ENCODE data around the gene POLA2.

POLA2 gene

GRCh38 chr11:65280646-65281045, 18.9 kb downstream of the POLA2 start:
- DNase-seq (ENCODE audit: low read depth in 3 of 3): no peak

GRCh38 chr11:65286686-65287085, 24.9 kb downstream of the POLA2 start:
- DNase-seq (ENCODE audit: low read depth in 3 of 3): no peak

- DNase-seq (ENCODE audit: low read depth in 3 of 3): no peak
Measured at GRCh38 chr11:65287601-65288000, 25.8 kb downstream of the POLA2 start.

GRCh38 chr11:65288706-65289536, 27.2 kb downstream of the POLA2 start:
- DNase-seq (ENCODE audit: low read depth in 3 of 3): no peak

- DNase-seq (ENCODE audit: low read depth in 3 of 3): no peak
Measured at GRCh38 chr11:65290448-65291165, 28.8 kb downstream of the POLA2 start.

- no peak for DNase-seq (ENCODE audit: low read depth in 3 of 3)
Measured at GRCh38 chr11:65291613-65292012, 29.9 kb downstream of the POLA2 start.

- no peak for DNase-seq (ENCODE audit: low read depth in 3 of 3)
Measured at GRCh38 chr11:65292890-65293289, 31.1 kb downstream of the POLA2 start.

- DNase-seq (ENCODE audit: low read depth in 3 of 3): no peak
Measured at GRCh38 chr11:65293909-65294381, 32.2 kb downstream of the POLA2 start.

- no peak for DNase-seq (ENCODE audit: low read depth in 3 of 3)
Measured at GRCh38 chr11:65295001-65295400, 33.2 kb downstream of the POLA2 start.

GRCh38 chr11:65295571-65296341, 34.0 kb downstream of the POLA2 start:
- DNase-seq (ENCODE audit: low read depth in 3 of 3): no peak

- DNase-seq (ENCODE audit: low read depth in 3 of 3): no peak
Measured at GRCh38 chr11:65297026-65297672, 35.4 kb downstream of the POLA2 start.

- no peak for DNase-seq (ENCODE audit: low read depth in 3 of 3)
Measured at GRCh38 chr11:65298131-65298535, 36.4 kb downstream of the POLA2 start.

GRCh38 chr11:65298655-65299179, 37.0 kb downstream of the POLA2 start:
- no peak for DNase-seq (ENCODE audit: low read depth in 3 of 3)

- DNase-seq (ENCODE audit: low read depth in 3 of 3): no peak
Measured at GRCh38 chr11:65300621-65301275, 39.0 kb downstream of the POLA2 start.

GRCh38 chr11:65301491-65302329, 39.9 kb downstream of the POLA2 start:
- DNase-seq (ENCODE audit: low read depth in 3 of 3): no peak

- no peak for DNase-seq (ENCODE audit: low read depth in 3 of 3)
Measured at GRCh38 chr11:65303555-65303954, 41.8 kb downstream of the POLA2 start.

GRCh38 chr11:65304110-65304509, 42.3 kb downstream of the POLA2 start:
- no peak for DNase-seq (ENCODE audit: low read depth in 3 of 3)

- no peak for DNase-seq (ENCODE audit: low read depth in 3 of 3)
Measured at GRCh38 chr11:65304613-65305012, 42.9 kb downstream of the POLA2 start.

GRCh38 chr11:65305501-65306268, 43.9 kb downstream of the POLA2 start:
- DNase-seq (ENCODE audit: low read depth in 3 of 3): no peak

Data from stimulated activated CD4-positive, alpha-beta T cell treated with anti-CD3 and anti-CD28 coated beads, TNF-alpha, amount 100 ng/mL, for 48 hours (primary cell).